SK-N-SH (cell line): Measurements from ENCODE around the gene KMT2B. TPM values are rescaled to one million over a fixed set of nuclear protein-coding genes. Genes with fewer than 3 reads are reported as not detected.

Source experiments
- CTCF ChIA-PET: fragments of 300-600, 350-600 bp; formaldehyde crosslinking; extraction: SDS; loops from one replicate; lab custom pipeline; 2021; lab: Yijun Ruan, JAX
- POLR2A ChIA-PET: fragments of 350-600 bp; sonication (Branson Sonifier 250); formaldehyde crosslinking; extraction: SDS; loops from one replicate; lab custom pipeline; 2020; ENCODE audit warnings: antibody characterized with exemption, inconsistent platforms; lab: Yijun Ruan, JAX
- DNase-seq: peaks from one replicate; pipeline ENCODE4 v3.0.0; 2012
- H2AFZ ChIP-seq: fragments of 200-600 bp; sonication (generic); 2 replicates; pipeline ENCODE4 v1.8.1; 2016; ENCODE audit warnings: antibody characterized with exemption, mild to moderate bottlenecking, low read depth
- H3F3A ChIP-seq: fragments of 200-600 bp; sonication (generic); replicated peaks from 2 replicates; pipeline ENCODE3; 2016; ENCODE audit warnings: antibody characterized with exemption, mild to moderate bottlenecking; ENCODE audit not compliant: insufficient read depth
- H3K27ac ChIP-seq, 2 experiments: fragments of 200-500 bp in 1 of 2; fragments of 200-600 bp in 1 of 2; sonication (Bioruptor generic) in 1 of 2; sonication (generic), shearing (Covaris generic) in 1 of 2; 2 replicates each; pipeline versions ENCODE4 v1.5.1 to v1.6.1; 2014 to 2016; ENCODE audit warnings: low read depth in 2 of 2, inconsistent platforms in 1 of 2, low read length in 1 of 2, mild to moderate bottlenecking in 1 of 2, mixed read lengths in 1 of 2
- H3K27me3 ChIP-seq: fragments of 200-600 bp; sonication (generic), shearing (Covaris generic); 2 replicates; pipeline ENCODE4 v1.6.1; 2016; ENCODE audit warnings: mixed run types; ENCODE audit not compliant: insufficient read depth
- H3K36me3 ChIP-seq, 2 experiments: fragments of 200-500 bp in 1 of 2; fragments of 200-600 bp in 1 of 2; sonication (Bioruptor generic) in 1 of 2; sonication (generic) in 1 of 2; replicated peaks in 1 of 2; 2 replicates each; pipeline versions ENCODE3 to v1.5.1; 2014 to 2016; ENCODE audit warnings: low read length in 1 of 2, mild to moderate bottlenecking in 1 of 2; ENCODE audit not compliant: insufficient read depth in 2 of 2, control insufficient read depth in 1 of 2
- H3K4me1 ChIP-seq, 2 experiments: fragments of 200-500 bp in 1 of 2; fragments of 200-600 bp in 1 of 2; sonication (Bioruptor generic) in 1 of 2; sonication (generic), shearing (Covaris generic) in 1 of 2; 2 replicates each; pipeline versions ENCODE4 v1.5.1 to v1.6.1; 2014 to 2016; ENCODE audit warnings: low read depth in 1 of 2, low read length in 1 of 2, mixed run types in 1 of 2; ENCODE audit not compliant: insufficient read depth in 2 of 2, control insufficient read depth in 1 of 2
- H3K4me2 ChIP-seq: fragments of 200-600 bp; sonication (generic), shearing (Covaris generic); 2 replicates; pipeline ENCODE4 v1.6.1; 2017; ENCODE audit warnings: mixed run types
- H3K4me3 ChIP-seq, 2 experiments: fragments of 200-500 bp in 1 of 2; fragments of 200-600 bp in 1 of 2; sonication (Bioruptor generic) in 1 of 2; sonication (generic), shearing (Covaris generic) in 1 of 2; 2 replicates each; pipeline versions ENCODE4 v1.5.1 to v1.8.1; 2014 to 2016; ENCODE audit warnings: low read depth in 2 of 2, inconsistent platforms in 1 of 2, low read length in 1 of 2, mild to moderate bottlenecking in 1 of 2, mixed read lengths in 1 of 2, moderate library complexity in 1 of 2
- H3K79me2 ChIP-seq: fragments of 200-600 bp; sonication (generic); 2 replicates; pipeline ENCODE4 v1.8.1; 2017; ENCODE audit warnings: mild to moderate bottlenecking; ENCODE audit not compliant: insufficient read depth
- H3K9ac ChIP-seq: fragments of 200-600 bp; sonication (generic); 2 replicates; pipeline ENCODE4 v1.6.1; 2017; ENCODE audit warnings: mixed run types
- H3K9me2 ChIP-seq: fragments of 200-600 bp; sonication (generic); 2 replicates; pipeline ENCODE4 v1.6.1; 2017; ENCODE audit warnings: mixed run types
- H3K9me3 ChIP-seq: fragments of 200-600 bp; sonication (generic); 2 replicates; pipeline ENCODE4 v1.6.1; 2017; ENCODE audit warnings: mixed run types, mild to moderate bottlenecking, moderate library complexity
- H4K20me1 ChIP-seq: fragments of 200-600 bp; sonication (generic); 2 replicates; pipeline ENCODE4 v1.6.1; 2017; ENCODE audit warnings: mild to moderate bottlenecking, mixed run types; ENCODE audit not compliant: insufficient read depth
- ELF1 ChIP-seq: IDR thresholded peaks from 2 replicates; pipeline ENCODE4 v1.4.0; 2012
- FOSL2 ChIP-seq: IDR thresholded peaks from 2 replicates; pipeline ENCODE4 v1.4.0; 2012; ENCODE audit warnings: low read depth, mild to moderate bottlenecking, moderate library complexity, borderline replicate concordance
- FOXJ3 ChIP-seq: sonication (generic); formaldehyde crosslinking; IDR thresholded peaks from 2 replicates; pipeline ENCODE4 v1.5.1; 2020; ENCODE audit warnings: mild to moderate bottlenecking, missing genetic modification reagents
- FOXM1 ChIP-seq: IDR thresholded peaks from 2 replicates; pipeline ENCODE4 v1.4.0; 2012; ENCODE audit warnings: low read depth, mild to moderate bottlenecking
- GABPA ChIP-seq: IDR thresholded peaks from 2 replicates; pipeline ENCODE4 v1.4.0; 2012; ENCODE audit warnings: low read depth, mild to moderate bottlenecking
- MAX ChIP-seq: IDR thresholded peaks from 2 replicates; pipeline ENCODE4 v1.4.0; 2012; ENCODE audit warnings: low read depth
- MEF2A ChIP-seq: IDR thresholded peaks from 2 replicates; pipeline ENCODE4 v1.4.0; 2012; ENCODE audit warnings: low read depth, borderline replicate concordance
- MXI1 ChIP-seq: IDR thresholded peaks from 2 replicates; pipeline ENCODE4 v1.6.1; 2012; ENCODE audit warnings: mild to moderate bottlenecking, low read depth, low read length, improper control_type of control experiment
- NRF1 ChIP-seq: IDR thresholded peaks from 2 replicates; pipeline ENCODE4 v1.6.1; 2012; ENCODE audit warnings: low read depth, mild to moderate bottlenecking, low read length
- POLR2AphosphoS5 ChIP-seq: IDR thresholded peaks from 2 replicates; pipeline ENCODE4 v1.6.1; 2012; ENCODE audit warnings: low read depth, low read length
- RAD21 ChIP-seq: IDR thresholded peaks from 2 replicates; pipeline ENCODE4 v1.6.1; 2012; ENCODE audit warnings: mild to moderate bottlenecking, low read length
- RCOR1 ChIP-seq: fragments of 150-350 bp; IDR thresholded peaks from 2 replicates; pipeline ENCODE4 v1.6.1; 2017; ENCODE audit warnings: antibody characterized with exemption, low read length
- SMC3 ChIP-seq: IDR thresholded peaks from 2 replicates; pipeline ENCODE4 v1.6.1; 2012; ENCODE audit warnings: low read depth, low read length, improper control_type of control experiment
- TCF12 ChIP-seq: IDR thresholded peaks from 2 replicates; pipeline ENCODE4 v1.4.0; 2012
- TEAD4 ChIP-seq: IDR thresholded peaks from 2 replicates; pipeline ENCODE4 v1.4.0; 2012; ENCODE audit warnings: mild to moderate bottlenecking, borderline replicate concordance; ENCODE audit not compliant: insufficient read depth
- YY1 ChIP-seq: IDR thresholded peaks from 2 replicates; pipeline ENCODE4 v1.4.0; 2012; ENCODE audit warnings: low read depth, mild to moderate bottlenecking
- WGBS: methylation state at CpG from one replicate; pipeline ENCODE4 v1.1.6; 2017; ENCODE audit warnings: low lambda C conversion rate; 5-methylcytosine and 5-hydroxymethylcytosine counted together
- polyA plus RNA-seq, 3 experiments: library from polyadenylated mRNA; depleted of rRNA; stranded (reverse); fragments of >200 nt; gene quantifications; 2 replicates each; pipeline ENCODE4 v1.2.3, GENCODE V29; 2012
- TF ChIP-seq, protein P1 (sequence below): fragments of 150-350 bp; IDR thresholded peaks from 2 replicates; pipeline ENCODE4 v1.6.1; 2017; ENCODE audit warnings: antibody characterized with exemption, low read length, low read depth, borderline replicate concordance
- TF ChIP-seq, protein P2 (sequence below): IDR thresholded peaks from 2 replicates; pipeline ENCODE4 v1.4.0; 2012; ENCODE audit warnings: low read depth, borderline replicate concordance

KMT2B gene
- polyA plus RNA-seq, 1 of the 3 experiments (the other 2 are of a cell fraction), result 29.2 TPM

GRCh38 chr19:35757749-35758608 is 40.2 kb downstream of the KMT2B start, which contains the start of gene PROSER3 (continued):
- TF ChIP-seq, protein P1, sequence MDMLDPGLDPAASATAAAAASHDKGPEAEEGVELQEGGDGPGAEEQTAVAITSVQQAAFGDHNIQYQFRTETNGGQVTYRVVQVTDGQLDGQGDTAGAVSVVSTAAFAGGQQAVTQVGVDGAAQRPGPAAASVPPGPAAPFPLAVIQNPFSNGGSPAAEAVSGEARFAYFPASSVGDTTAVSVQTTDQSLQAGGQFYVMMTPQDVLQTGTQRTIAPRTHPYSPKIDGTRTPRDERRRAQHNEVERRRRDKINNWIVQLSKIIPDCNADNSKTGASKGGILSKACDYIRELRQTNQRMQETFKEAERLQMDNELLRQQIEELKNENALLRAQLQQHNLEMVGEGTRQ, result no peak
- TF ChIP-seq YY1 (peak; percentile 80), GABPA (peak; percentile 59), TCF12 (no peak), RAD21 (no peak), FOXM1 (peak; percentile 68; the same call in 1 of the 2 replicates), MXI1 (peak; percentile 67; the same call in 1 of the 2 replicates), MEF2A (no peak), RCOR1 (no peak; the same call in 1 of the 2 replicates), SMC3 (no peak), FOSL2 (no peak), ELF1 (peak; percentile 64; the same call in 1 of the 2 replicates), TEAD4 (no peak), NRF1 (no peak), MAX (0 out of 2 replicates have a peak, but pooled peaks have one; percentile 9)
- TF ChIP-seq, protein P2, sequence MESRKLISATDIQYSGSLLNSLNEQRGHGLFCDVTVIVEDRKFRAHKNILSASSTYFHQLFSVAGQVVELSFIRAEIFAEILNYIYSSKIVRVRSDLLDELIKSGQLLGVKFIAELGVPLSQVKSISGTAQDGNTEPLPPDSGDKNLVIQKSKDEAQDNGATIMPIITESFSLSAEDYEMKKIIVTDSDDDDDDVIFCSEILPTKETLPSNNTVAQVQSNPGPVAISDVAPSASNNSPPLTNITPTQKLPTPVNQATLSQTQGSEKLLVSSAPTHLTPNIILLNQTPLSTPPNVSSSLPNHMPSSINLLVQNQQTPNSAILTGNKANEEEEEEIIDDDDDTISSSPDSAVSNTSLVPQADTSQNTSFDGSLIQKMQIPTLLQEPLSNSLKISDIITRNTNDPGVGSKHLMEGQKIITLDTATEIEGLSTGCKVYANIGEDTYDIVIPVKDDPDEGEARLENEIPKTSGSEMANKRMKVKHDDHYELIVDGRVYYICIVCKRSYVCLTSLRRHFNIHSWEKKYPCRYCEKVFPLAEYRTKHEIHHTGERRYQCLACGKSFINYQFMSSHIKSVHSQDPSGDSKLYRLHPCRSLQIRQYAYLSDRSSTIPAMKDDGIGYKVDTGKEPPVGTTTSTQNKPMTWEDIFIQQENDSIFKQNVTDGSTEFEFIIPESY, result peak; percentile 93

DNA sequence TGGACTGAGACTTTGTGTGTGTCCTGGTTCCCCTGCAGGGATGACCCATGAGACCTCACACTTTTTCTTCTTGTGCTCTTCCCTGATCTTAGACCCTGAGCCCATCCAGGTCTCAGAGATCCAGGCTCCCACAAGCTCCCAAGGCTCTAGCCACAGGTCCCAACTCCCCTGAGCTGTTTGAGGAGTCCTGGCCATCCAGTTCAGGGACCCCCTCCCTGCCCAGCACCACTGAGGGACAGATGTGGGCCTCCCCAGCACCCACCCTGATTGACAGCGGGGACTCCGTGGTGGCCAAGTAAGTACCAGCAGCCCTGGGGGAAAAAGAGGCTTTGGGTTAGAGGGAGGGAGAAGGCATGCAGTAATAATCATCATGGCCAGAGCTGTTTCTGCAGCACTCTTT is 41.9 kb downstream of the KMT2B start:
- Histone ChIP-seq H3K79me2 (peaks cover 27% of the 10 kb centered on the region), H3K9me3 (no peaks in the 10 kb centered on the region), H2AFZ (no peak overlapping the region), H3K36me3 (peaks cover 7 to 28% of the 10 kb centered on the region in 2 experiments), H3K9me2 (no peaks in the 10 kb centered on the region), H3K4me2 (peak overlapping the region; percentile 95; the same call in 1 of the 2 replicates), H3K27me3 (no peaks in the 10 kb centered on the region), H3K27ac (no peak overlapping the region), H3K4me1 (peaks cover 7 to 19% of the 10 kb centered on the region in 2 experiments; a peak in 3 of 4 replicates), H3K4me3 (0 out of 4 replicates have a peak overlapping the region, but pooled peaks of 1 of the 2 experiments have one; percentile 99), H4K20me1 (peaks cover 4% of the 10 kb centered on the region), H3K9ac (no peak overlapping the region), H3F3A (peaks cover 10% of the 10 kb centered on the region)
- CTCF ChIA-PET, result interaction anchor here (0.8 to 1.3 kb wide), 3 partner anchors 13 to 60 kb away, joined by 3 to 4 read pairs (median 3); no protein-coding TSS in a partner anchor
- 100% methylated on average over 2 of the region's 2 CpGs for WGBS
- TF ChIP-seq POLR2AphosphoS5 (peak; percentile 37; the same call in 1 of the 2 replicates), FOXJ3 (no peak)
- DNase-seq, result no peak
- POLR2A ChIA-PET, result interaction anchor here (0.5 kb wide), 1 partner anchor 251 kb away, joined by 3 read pairs; no protein-coding TSS in a partner anchor
